A673 (cell line): Measurements from ENCODE around the gene CCDC92.

Source experiments
- EZH2 ChIP-seq: fragments of 200-600 bp; sonication (generic); IDR thresholded peaks from 2 replicates; pipeline ENCODE4 v1.6.1; 2017; ENCODE audit warnings: borderline replicate concordance, low read depth, mild to moderate bottlenecking, mixed read lengths, antibody characterized with exemption, low read length; ENCODE audit not compliant: poor library complexity, severe bottlenecking
- TF ChIP-seq, protein P1 (sequence below): fragments of 300-800, 200-600 bp; sonication (generic); conservative IDR thresholded peaks from 2 replicates; pipeline ENCODE4 v1.5.1; 2017; ENCODE audit warnings: low read depth, mild to moderate bottlenecking, antibody characterized with exemption, low read length, moderate library complexity, mixed read lengths

- TF ChIP-seq, protein P1, sequence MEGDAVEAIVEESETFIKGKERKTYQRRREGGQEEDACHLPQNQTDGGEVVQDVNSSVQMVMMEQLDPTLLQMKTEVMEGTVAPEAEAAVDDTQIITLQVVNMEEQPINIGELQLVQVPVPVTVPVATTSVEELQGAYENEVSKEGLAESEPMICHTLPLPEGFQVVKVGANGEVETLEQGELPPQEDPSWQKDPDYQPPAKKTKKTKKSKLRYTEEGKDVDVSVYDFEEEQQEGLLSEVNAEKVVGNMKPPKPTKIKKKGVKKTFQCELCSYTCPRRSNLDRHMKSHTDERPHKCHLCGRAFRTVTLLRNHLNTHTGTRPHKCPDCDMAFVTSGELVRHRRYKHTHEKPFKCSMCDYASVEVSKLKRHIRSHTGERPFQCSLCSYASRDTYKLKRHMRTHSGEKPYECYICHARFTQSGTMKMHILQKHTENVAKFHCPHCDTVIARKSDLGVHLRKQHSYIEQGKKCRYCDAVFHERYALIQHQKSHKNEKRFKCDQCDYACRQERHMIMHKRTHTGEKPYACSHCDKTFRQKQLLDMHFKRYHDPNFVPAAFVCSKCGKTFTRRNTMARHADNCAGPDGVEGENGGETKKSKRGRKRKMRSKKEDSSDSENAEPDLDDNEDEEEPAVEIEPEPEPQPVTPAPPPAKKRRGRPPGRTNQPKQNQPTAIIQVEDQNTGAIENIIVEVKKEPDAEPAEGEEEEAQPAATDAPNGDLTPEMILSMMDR, result no peak
- TF ChIP-seq EZH2, result no peak
Observed at GRCh38 chr12:124018539-124018938, 45.9 kb upstream of the CCDC92 start.
